NCI-H2029 (cell line): ENCODE measurements around the gene ZFYVE27.
A peak's percentile ranks its signal among the peaks of the same experiment; 100 is the strongest.

Source experiments
- DNase-seq: peaks from one replicate; lab custom pipeline; 2025; lab: John Stamatoyannopoulos, UW

The ZFYVE27 gene

GRCh38 chr10:97791824-97792721 lies 55.1 kb downstream of the ZFYVE27 start:
- peak; percentile 16 for DNase-seq

- no peak for DNase-seq
These were observed 59.0 kb downstream of the ZFYVE27 start for GRCh38 chr10:97795886-97796285.

DNA sequence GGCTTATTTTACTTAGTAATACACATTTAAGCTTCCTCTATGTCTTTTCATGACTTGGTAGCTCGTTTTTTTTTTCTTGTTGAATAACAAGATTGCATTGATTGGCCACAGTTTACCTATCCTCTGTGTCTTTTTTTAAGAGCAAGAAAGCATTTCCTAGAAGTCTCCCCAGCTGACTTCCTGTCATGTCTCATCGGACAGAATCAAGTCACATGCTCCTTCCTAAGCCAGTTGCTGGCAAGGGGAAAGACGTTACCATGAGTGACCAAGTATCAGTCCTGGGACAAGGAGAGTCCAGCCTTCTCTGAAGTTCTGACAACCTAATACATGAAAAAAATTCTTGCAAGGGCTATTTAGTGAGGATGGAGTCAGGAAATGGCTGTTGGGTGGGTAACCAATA lies 59.7 kb downstream of the ZFYVE27 start:
- DNase-seq: no peak

GRCh38 chr10:97798958-97799610 lies 62.2 kb downstream of the ZFYVE27 start:
- DNase-seq: no peak

DNA sequence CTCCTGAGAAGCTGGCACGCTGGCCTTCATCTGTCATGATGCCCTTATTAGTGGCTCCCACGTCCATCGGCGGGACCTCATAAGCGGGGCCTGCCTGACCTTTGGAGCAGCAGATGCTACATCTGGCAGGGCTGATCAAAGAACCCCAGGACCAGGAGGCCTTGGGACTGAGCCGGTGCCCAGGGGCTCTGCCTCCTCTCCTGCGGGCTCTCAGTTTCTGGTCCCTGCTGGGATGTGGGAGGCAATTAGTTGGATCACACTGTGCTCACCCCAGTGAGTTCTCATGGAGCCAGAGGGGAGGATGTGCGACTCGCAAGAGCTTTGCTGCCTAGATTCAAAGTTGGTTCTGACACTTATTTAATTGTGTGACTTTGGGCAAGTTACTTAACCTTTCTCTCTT lies 63.5 kb downstream of the ZFYVE27 start:
- DNase-seq: no peak

GRCh38 chr10:97801422-97801821 lies 64.5 kb downstream of the ZFYVE27 start:
- no peak for DNase-seq

DNA sequence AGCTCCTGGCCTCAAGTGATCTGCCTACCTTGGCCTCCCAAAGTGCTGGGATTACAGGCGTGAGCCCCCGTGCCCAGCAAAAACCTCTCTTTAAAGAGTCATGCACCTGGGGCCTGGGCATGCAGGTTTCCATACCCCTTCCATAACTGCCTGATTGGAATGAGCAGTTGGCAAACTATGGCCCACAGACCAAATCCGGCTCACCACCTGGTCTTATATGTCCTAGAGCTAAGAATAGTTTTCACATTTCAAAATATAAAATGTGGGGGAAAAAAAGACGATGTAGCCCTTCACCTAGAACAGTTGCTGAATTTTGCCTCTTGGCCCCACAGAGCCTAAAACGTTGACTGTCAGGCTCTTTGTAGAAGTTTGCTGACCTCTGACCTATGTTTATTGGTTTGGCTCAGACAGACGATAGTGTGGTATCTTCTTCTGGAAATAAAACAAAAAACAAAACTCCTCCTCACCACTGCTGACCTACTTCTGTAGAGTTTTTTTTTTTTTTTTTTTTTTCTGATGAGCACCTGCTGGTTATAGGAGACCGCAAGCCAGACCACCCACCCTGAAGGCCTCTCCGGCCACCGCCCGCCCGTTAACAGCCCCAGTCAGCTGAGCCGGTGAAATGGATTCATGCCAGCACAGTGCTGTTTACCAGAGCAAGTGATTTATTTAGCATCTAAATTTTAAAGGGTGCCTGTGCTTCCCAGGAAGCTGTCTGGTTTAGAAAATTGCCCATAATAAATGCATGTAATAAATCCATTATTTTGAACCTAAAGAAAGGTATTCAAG lies 68.4 kb downstream of the ZFYVE27 start:
- no peak for DNase-seq

GRCh38 chr10:97805949-97806348 lies 69.0 kb downstream of the ZFYVE27 start:
- no peak for DNase-seq

GRCh38 chr10:97810446-97810845 lies 73.5 kb downstream of the ZFYVE27 start:
- no peak for DNase-seq
